Lower leg skin (tissue), 3 donors: ENCODE data around the gene PMVK.

Experiments
- CTCF ChIP-seq, 3 donors: fragments of 450-650 bp; IDR thresholded peaks; one replicate each; pipeline ENCODE4 v1.5.1; 2016; ENCODE audit warnings: antibody characterized with exemption in 3 of 3, mild to moderate bottlenecking in 3 of 3, moderate library complexity in 2 of 3
- POLR2A ChIP-seq, 2 donors: fragments of 450-650 bp; IDR thresholded peaks; one replicate each; pipeline ENCODE4 v1.6.1; 2016 to 2017; ENCODE audit warnings: antibody characterized with exemption in 2 of 2, mild to moderate bottlenecking in 1 of 2, moderate library complexity in 1 of 2

GRCh38 chr1:154908937-154909336 is 27.6 kb downstream of the PMVK start:
- no peak for TF ChIP-seq CTCF (IDR thresholded peaks at IDR 0.05)
- no peak for TF ChIP-seq POLR2A (IDR thresholded peaks at IDR 0.05)
